ENCODE results near the gene SLC25A21. TPM values are rescaled to one million over a fixed set of nuclear protein-coding genes. Genes with fewer than 3 reads are reported as not detected.
"Not testable (repeated sequence)": the region's sequence is repeated elsewhere in the genome, so short reads cannot be mapped to it uniquely, and the experiment has no call there.

The SLC25A21 gene
- total RNA-seq, 2 experiments from 2014 or later: not detected

DNA sequence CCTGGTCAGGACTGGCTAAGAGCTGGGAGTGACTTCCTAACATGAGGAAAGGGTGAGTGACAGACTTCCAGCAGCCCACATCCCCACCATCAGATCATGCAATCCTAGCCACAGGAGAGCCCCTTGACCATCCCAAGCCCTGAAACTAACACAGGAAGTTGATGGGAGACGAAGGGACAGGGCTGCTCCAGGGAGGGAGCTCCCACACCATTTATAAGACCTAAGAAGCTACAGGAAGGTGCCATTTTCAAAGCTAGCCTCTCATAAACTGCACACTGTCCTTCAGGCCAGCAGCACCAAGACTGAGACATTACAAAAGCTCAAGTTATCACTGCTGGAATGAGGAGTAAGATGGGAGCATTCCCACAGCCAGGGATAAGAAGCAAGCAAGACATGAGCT is 19.4 kb downstream of the SLC25A21 start:
- Mint-ChIP-seq H3K4me1 (ENCODE audit: low read depth) (no peaks in the 10 kb centered on the region), H3K27me3 (ENCODE audit: low read depth) (peaks cover 1% of the 10 kb centered on the region), H3K9me3 (peaks cover 11% of the 10 kb centered on the region), H3K4me3 (no peak overlapping the region), H3K27ac (no peak overlapping the region), H3K36me3 (ENCODE audit: low read depth) (peaks cover 2% of the 10 kb centered on the region)
- intact Hi-C loops (cut with micrococcal nuclease): loop anchor here (5.0 kb wide), 1 partner anchor 506 kb away; no protein-coding TSS in a partner anchor
- CTCF ChIA-PET: no interaction called here
- DNase-seq: no peak

DNA sequence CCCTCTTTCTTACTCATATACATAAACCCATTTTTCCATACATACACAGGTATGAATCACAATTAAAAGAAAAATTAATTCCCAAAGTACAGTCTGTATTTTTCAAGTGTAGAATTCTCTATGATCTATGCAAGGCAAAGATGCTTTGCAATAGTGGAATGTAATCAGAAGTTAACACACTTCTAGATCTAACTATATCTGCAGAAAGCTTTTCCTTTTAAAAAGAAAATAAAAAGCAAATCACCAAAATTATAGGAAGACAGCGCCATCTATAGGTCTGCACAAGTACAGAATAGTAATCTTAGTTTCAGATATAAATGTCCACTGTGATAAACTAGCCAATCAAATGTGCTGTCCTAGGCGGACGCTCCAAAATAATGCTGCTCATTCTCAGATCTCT is 22.0 kb downstream of the SLC25A21 start:
- peaks cover 11% of the 10 kb centered on the region for H3K9me3 Mint-ChIP-seq
- CTCF ChIA-PET: interaction anchor here (0.8 to 2.6 kb wide), 6 partner anchors 10 to 501 kb away, joined by 3 to 8 read pairs (median 3); no protein-coding TSS in a partner anchor
- H3K27me3 Mint-ChIP-seq (ENCODE audit: low read depth): peaks cover 1% of the 10 kb centered on the region
- no peak overlapping the region for H3K4me3 Mint-ChIP-seq
- DNase-seq: no peak
- H3K36me3 Mint-ChIP-seq (ENCODE audit: low read depth): peaks cover 2% of the 10 kb centered on the region
- H3K27ac Mint-ChIP-seq: no peak overlapping the region
- H3K4me1 Mint-ChIP-seq (ENCODE audit: low read depth): no peaks in the 10 kb centered on the region
- intact Hi-C loops (cut with micrococcal nuclease): loop anchor here (1.0 to 5.0 kb wide), 2 partner anchors 503 to 597 kb away; no protein-coding TSS in a partner anchor

DNA sequence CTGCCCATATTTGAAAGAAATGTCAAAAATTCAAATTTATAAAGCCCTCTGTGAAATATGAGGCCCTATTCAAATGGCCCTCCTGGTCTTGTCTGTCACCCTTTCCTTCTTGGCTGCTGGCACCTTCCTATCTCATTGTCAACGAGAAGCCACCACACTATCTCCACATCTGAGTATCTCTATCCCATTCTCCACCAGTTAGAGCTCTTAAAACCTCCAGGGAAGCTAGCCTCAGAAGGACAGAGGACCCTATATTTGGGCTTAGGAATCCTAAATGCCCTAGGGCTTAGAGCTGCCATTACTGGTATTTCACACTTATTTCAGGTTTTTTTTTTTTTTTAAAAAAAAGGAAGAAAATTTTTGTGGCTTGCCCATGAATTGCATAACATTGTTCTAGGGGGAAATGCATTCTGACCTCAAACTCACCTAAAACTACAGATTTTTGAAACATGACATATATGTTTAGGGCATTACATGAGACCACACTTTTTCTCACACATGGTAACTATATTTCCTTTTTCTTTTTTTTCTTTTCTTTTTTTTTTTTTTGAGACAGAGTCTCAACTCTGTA is 25.0 kb downstream of the SLC25A21 start:
- Mint-ChIP-seq H3K27ac (no peak overlapping the region), H3K36me3 (ENCODE audit: low read depth) (no peaks in the 10 kb centered on the region), H3K4me3 (no peak overlapping the region), H3K27me3 (ENCODE audit: low read depth) (peaks cover 1% of the 10 kb centered on the region), H3K4me1 (ENCODE audit: low read depth) (no peaks in the 10 kb centered on the region), H3K9me3 (no peaks in the 10 kb centered on the region)
- intact Hi-C loops (cut with micrococcal nuclease): no loop called here
- CTCF ChIA-PET: interaction anchor here (0.7 kb wide), 1 partner anchor 376 kb away, joined by 6 read pairs; no protein-coding TSS in a partner anchor
- no peak for DNase-seq

- H3K27ac Mint-ChIP-seq; H3K4me3 Mint-ChIP-seq; H3K36me3 Mint-ChIP-seq (ENCODE audit: low read depth); H3K9me3 Mint-ChIP-seq; intact Hi-C loops (cut with micrococcal nuclease); H3K4me1 Mint-ChIP-seq (ENCODE audit: low read depth); DNase-seq; H3K27me3 Mint-ChIP-seq (ENCODE audit: low read depth): not testable (repeated sequence)
- CTCF ChIA-PET: interaction anchor here (0.8 kb wide), 1 partner anchor 10 kb away, joined by 3 read pairs; no protein-coding TSS in a partner anchor
These were observed 26.0 kb downstream of the SLC25A21 start for GRCh38 chr14:37146438-37146837.

- H3K27me3 Mint-ChIP-seq (ENCODE audit: low read depth): peaks cover 1% of the 10 kb centered on the region
- no peaks in the 10 kb centered on the region for H3K36me3 Mint-ChIP-seq (ENCODE audit: low read depth)
- no peaks in the 10 kb centered on the region for H3K4me1 Mint-ChIP-seq (ENCODE audit: low read depth)
- no peak overlapping the region for H3K4me3 Mint-ChIP-seq
- no peak overlapping the region for H3K27ac Mint-ChIP-seq
- intact Hi-C loops (cut with micrococcal nuclease): no loop called here
- CTCF ChIA-PET: no interaction called here
- H3K9me3 Mint-ChIP-seq: no peaks in the 10 kb centered on the region
- no peak for DNase-seq
These were observed 27.0 kb downstream of the SLC25A21 start for GRCh38 chr14:37145395-37145794.

GRCh38 chr14:37144729-37145363 is 27.6 kb downstream of the SLC25A21 start:
- H3K27ac Mint-ChIP-seq: no peak overlapping the region
- DNase-seq: no peak
- CTCF ChIA-PET: no interaction called here
- peaks cover 1% of the 10 kb centered on the region for H3K27me3 Mint-ChIP-seq (ENCODE audit: low read depth)
- H3K4me1 Mint-ChIP-seq (ENCODE audit: low read depth): no peaks in the 10 kb centered on the region
- no peaks in the 10 kb centered on the region for H3K9me3 Mint-ChIP-seq
- intact Hi-C loops (cut with micrococcal nuclease): no loop called here
- no peak overlapping the region for H3K4me3 Mint-ChIP-seq
- no peaks in the 10 kb centered on the region for H3K36me3 Mint-ChIP-seq (ENCODE audit: low read depth)

DNA sequence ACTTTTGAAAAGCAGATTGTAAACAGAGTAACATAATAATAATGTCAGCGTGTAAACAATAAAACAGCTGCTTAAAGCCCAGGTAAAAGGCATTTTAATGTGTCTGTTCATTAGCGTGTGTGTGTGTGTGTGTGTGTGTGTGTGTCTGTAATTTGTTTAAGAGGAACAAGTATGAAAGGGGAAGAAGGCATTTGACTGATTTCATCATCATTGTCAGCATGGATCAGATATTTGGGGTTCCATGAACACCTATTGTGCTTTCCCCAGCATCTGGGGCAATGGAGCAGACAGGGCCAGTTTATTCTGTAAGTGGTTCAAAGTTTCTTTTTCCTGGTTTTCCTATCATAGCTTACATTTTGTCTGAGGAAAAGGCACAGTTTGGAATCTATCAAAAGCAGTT is 28.9 kb downstream of the SLC25A21 start:
- H3K27ac Mint-ChIP-seq: no peak overlapping the region
- CTCF ChIA-PET: interaction anchor here (0.6 kb wide), 1 partner anchor 383 kb away, joined by 3 read pairs; no protein-coding TSS in a partner anchor
- intact Hi-C loops (cut with micrococcal nuclease): no loop called here
- H3K9me3 Mint-ChIP-seq: no peaks in the 10 kb centered on the region
- no peaks in the 10 kb centered on the region for H3K4me1 Mint-ChIP-seq (ENCODE audit: low read depth)
- DNase-seq: no peak
- no peaks in the 10 kb centered on the region for H3K27me3 Mint-ChIP-seq (ENCODE audit: low read depth)
- H3K36me3 Mint-ChIP-seq (ENCODE audit: low read depth): no peaks in the 10 kb centered on the region
- H3K4me3 Mint-ChIP-seq: no peak overlapping the region

GRCh38 chr14:37142835-37143401 is 29.5 kb downstream of the SLC25A21 start:
- H3K27me3 Mint-ChIP-seq (ENCODE audit: low read depth): no peaks in the 10 kb centered on the region
- no peaks in the 10 kb centered on the region for H3K36me3 Mint-ChIP-seq (ENCODE audit: low read depth)
- H3K9me3 Mint-ChIP-seq: no peaks in the 10 kb centered on the region
- CTCF ChIA-PET: interaction anchor here (0.6 kb wide), 1 partner anchor 382 kb away, joined by 3 read pairs; no protein-coding TSS in a partner anchor
- intact Hi-C loops (cut with micrococcal nuclease): no loop called here
- H3K27ac Mint-ChIP-seq: no peak overlapping the region
- H3K4me3 Mint-ChIP-seq: no peak overlapping the region
- DNase-seq: no peak
- no peaks in the 10 kb centered on the region for H3K4me1 Mint-ChIP-seq (ENCODE audit: low read depth)

DNA sequence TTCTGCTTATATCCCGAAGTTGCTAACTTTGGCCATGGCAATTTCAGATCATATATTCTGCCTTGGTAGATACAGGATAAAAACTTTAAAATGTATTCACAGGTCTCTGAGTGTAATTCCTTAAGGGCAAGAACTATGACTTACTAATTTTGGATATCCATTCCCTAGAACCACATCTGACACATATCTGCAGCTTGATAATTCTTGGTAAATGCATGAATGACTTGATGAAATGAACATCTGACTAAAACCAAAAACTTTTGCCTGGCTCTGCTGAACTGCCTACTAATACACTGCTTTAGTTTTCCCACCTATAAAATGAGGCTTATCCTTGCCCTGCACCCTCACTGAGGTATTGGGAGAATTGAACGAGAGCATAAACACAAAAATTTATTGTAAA is 32.2 kb downstream of the SLC25A21 start:
- Mint-ChIP-seq H3K27me3 (ENCODE audit: low read depth) (peaks cover 2% of the 10 kb centered on the region), H3K9me3 (no peaks in the 10 kb centered on the region), H3K4me3 (no peak overlapping the region), H3K27ac (no peak overlapping the region), H3K36me3 (ENCODE audit: low read depth) (no peaks in the 10 kb centered on the region), H3K4me1 (ENCODE audit: low read depth) (no peaks in the 10 kb centered on the region)
- no peak for DNase-seq
- CTCF ChIA-PET: interaction anchor here (2.5 kb wide), 1 partner anchor 10 kb away, joined by 8 read pairs; no protein-coding TSS in a partner anchor
- intact Hi-C loops (cut with micrococcal nuclease): no loop called here

GRCh38 chr14:37139710-37140109 is 32.7 kb downstream of the SLC25A21 start:
- Mint-ChIP-seq H3K4me3 (no peak overlapping the region), H3K27ac (no peak overlapping the region), H3K27me3 (ENCODE audit: low read depth) (peaks cover 2% of the 10 kb centered on the region), H3K4me1 (ENCODE audit: low read depth) (no peaks in the 10 kb centered on the region), H3K36me3 (ENCODE audit: low read depth) (no peaks in the 10 kb centered on the region), H3K9me3 (no peaks in the 10 kb centered on the region)
- DNase-seq: no peak
- intact Hi-C loops (cut with micrococcal nuclease): no loop called here
- CTCF ChIA-PET: interaction anchor here (2.5 kb wide), 1 partner anchor 11 kb away, joined by 8 read pairs; no protein-coding TSS in a partner anchor

- H3K9me3 Mint-ChIP-seq: no peaks in the 10 kb centered on the region
- peaks cover 2% of the 10 kb centered on the region for H3K27me3 Mint-ChIP-seq (ENCODE audit: low read depth)
- no peak for DNase-seq
These were observed 33.5 kb downstream of the SLC25A21 start for GRCh38 chr14:37138898-37139297.

GRCh38 chr14:37133284-37133913 is 39.0 kb downstream of the SLC25A21 start:
- Mint-ChIP-seq H3K27ac (no peak overlapping the region), H3K27me3 (ENCODE audit: low read depth) (peaks cover 4% of the 10 kb centered on the region), H3K4me1 (ENCODE audit: low read depth) (no peaks in the 10 kb centered on the region), H3K9me3 (no peaks in the 10 kb centered on the region), H3K4me3 (no peak overlapping the region), H3K36me3 (ENCODE audit: low read depth) (no peaks in the 10 kb centered on the region)
- CTCF ChIA-PET: no interaction called here
- intact Hi-C loops (cut with micrococcal nuclease): no loop called here
- no peak for DNase-seq

More at GRCh38 chr14:37138898-37139297, 33.5 kb downstream of the SLC25A21 start:
- H3K4me1 Mint-ChIP-seq (ENCODE audit: low read depth): no peaks in the 10 kb centered on the region
- CTCF ChIA-PET: interaction anchor here (0.5 kb wide), 1 partner anchor 16 kb away, joined by 3 read pairs; no protein-coding TSS in a partner anchor
- H3K4me3 Mint-ChIP-seq: no peak overlapping the region
- intact Hi-C loops (cut with micrococcal nuclease): no loop called here
- no peak overlapping the region for H3K27ac Mint-ChIP-seq
- no peaks in the 10 kb centered on the region for H3K36me3 Mint-ChIP-seq (ENCODE audit: low read depth)
